ENCODE results near the gene ODAD2.

The ODAD2 gene

GRCh38 chr10:27838901-27839300 lies 160.0 kb downstream of the ODAD2 start:
- DNase-seq = no peak

GRCh38 chr10:27838361-27838760 lies 160.5 kb downstream of the ODAD2 start:
- DNase-seq = no peak

- DNase-seq = no peak
These were observed 164.4 kb downstream of the ODAD2 start for GRCh38 chr10:27834476-27834875.

- no peak for DNase-seq
These were observed 165.1 kb downstream of the ODAD2 start for GRCh38 chr10:27833792-27834191.

- DNase-seq = no peak
These were observed 166.1 kb downstream of the ODAD2 start for GRCh38 chr10:27832826-27833225.

GRCh38 chr10:27826369-27826768 lies 172.5 kb downstream of the ODAD2 start:
- DNase-seq = no peak

GRCh38 chr10:27822301-27822700 lies 176.6 kb downstream of the ODAD2 start:
- DNase-seq = no peak

GRCh38 chr10:27820637-27821036 lies 178.2 kb downstream of the ODAD2 start:
- no peak for DNase-seq

GRCh38 chr10:27819781-27820531 lies 178.9 kb downstream of the ODAD2 start:
- no peak for DNase-seq

GRCh38 chr10:27816320-27816719 lies 182.6 kb downstream of the ODAD2 start:
- DNase-seq = no peak

GRCh38 chr10:27815846-27816245 lies 183.0 kb downstream of the ODAD2 start:
- DNase-seq = no peak

- no peak for DNase-seq
These were observed 183.6 kb downstream of the ODAD2 start for GRCh38 chr10:27815261-27815660.

- no peak for DNase-seq
These were observed 193.7 kb downstream of the ODAD2 start for GRCh38 chr10:27805180-27805579.

- no peak for DNase-seq
These were observed 194.7 kb downstream of the ODAD2 start for GRCh38 chr10:27804136-27804535.

- DNase-seq = no peak
These were observed 197.6 kb downstream of the ODAD2 start for GRCh38 chr10:27801171-27801785.

GRCh38 chr10:27799046-27799445 lies 199.8 kb downstream of the ODAD2 start:
- DNase-seq = no peak

GRCh38 chr10:27794157-27794556 lies 204.7 kb downstream of the ODAD2 start:
- DNase-seq = no peak

- no peak for DNase-seq
These were observed 206.7 kb downstream of the ODAD2 start for GRCh38 chr10:27792216-27792615.

GRCh38 chr10:27784272-27784671 lies 214.6 kb downstream of the ODAD2 start:
- no peak for DNase-seq

GRCh38 chr10:27783660-27784059 lies 215.2 kb downstream of the ODAD2 start:
- DNase-seq = no peak

- DNase-seq = no peak
These were observed 219.3 kb downstream of the ODAD2 start for GRCh38 chr10:27779462-27780015.

- DNase-seq = no peak
These were observed 224.0 kb downstream of the ODAD2 start for GRCh38 chr10:27774831-27775230.

GRCh38 chr10:27771231-27771630 lies 227.6 kb downstream of the ODAD2 start:
- no peak for DNase-seq

GRCh38 chr10:27770181-27770580 lies 228.7 kb downstream of the ODAD2 start:
- no peak for DNase-seq
